Naive thymus-derived CD8-positive, alpha-beta T cell (primary cell): ENCODE data around the gene ING4. TPM values are rescaled to one million over a fixed set of nuclear protein-coding genes. Genes with fewer than 3 reads are reported as not detected.

Source experiments
- ATAC-seq, 2 donors: fragments of 150-1000 bp; cut with Tn5 transposase in 1 of 2; sonication (Bioruptor Pico), chemical (Tn5 transposase) in 1 of 2; 1 replicate in 1 of 2; 2 replicates in 1 of 2; pipeline ENCODE4 v1.10.0; 2021; ENCODE audit warnings: mild to moderate bottlenecking in 2 of 2, moderate library complexity in 2 of 2
- POLR2A ChIA-PET: fragments of 350-600 bp; sonication (Branson Sonifier 250); formaldehyde crosslinking; loops from one replicate; lab custom pipeline; 2021; ENCODE audit warnings: antibody characterized with exemption; lab: Charles Lee
- DNase-seq, 10 donors: peaks; one replicate each; pipeline versions ENCODE4 v3.0.0 to v3.0.0-alpha.2; 2020 to 2022
- H3K27ac Mint-ChIP-seq, 10 donors: one replicate each; pipeline ENCODE4 v1.8.0; 2020 to 2022; ENCODE audit warnings: mild to moderate bottlenecking in 10 of 10, mixed read lengths in 10 of 10, moderate library complexity in 4 of 10, inconsistent platforms in 1 of 10
- H3K27me3 Mint-ChIP-seq, 5 donors: one replicate each; pipeline ENCODE4 v1.8.0; 2021 to 2022; ENCODE audit warnings: mixed read lengths in 5 of 5
- H3K36me3 Mint-ChIP-seq, 3 donors: one replicate each; pipeline ENCODE4 v1.8.0; 2020 to 2022; ENCODE audit warnings: mixed read lengths in 3 of 3, mild to moderate bottlenecking in 2 of 3, inconsistent platforms in 1 of 3
- H3K4me1 Mint-ChIP-seq, 4 donors: one replicate each; pipeline ENCODE4 v1.8.0; 2021 to 2022; ENCODE audit warnings: mixed read lengths in 4 of 4
- H3K4me3 Mint-ChIP-seq, 10 donors: one replicate each; pipeline ENCODE4 v1.8.0; 2020 to 2022; ENCODE audit warnings: mild to moderate bottlenecking in 10 of 10, mixed read lengths in 10 of 10, moderate library complexity in 6 of 10, inconsistent platforms in 1 of 10
- H3K9me3 Mint-ChIP-seq, 9 donors: one replicate each; pipeline ENCODE4 v1.8.0; 2020 to 2022; ENCODE audit warnings: mixed read lengths in 9 of 9, mild to moderate bottlenecking in 3 of 9, inconsistent platforms in 1 of 9, moderate library complexity in 1 of 9
- polyA plus RNA-seq, 3 donors: library from polyadenylated mRNA; unstranded; fragments of 300-500 nt; fragmentation: Illumina TruSeq; gene quantifications; one replicate each; pipeline ENCODE4 v1.2.3, GENCODE V29; 2021
- total RNA-seq, 8 experiments: library from RNA in 2 of 8; stranded (reverse) in 2 of 8; gene quantifications; one replicate each; pipeline ENCODE4 v1.2.3 and lab custom pipeline; 2021 to 2026

The ING4 gene
- total and polyA plus RNA-seq, 5 experiments from 2014 or later, result 81.2 to 99.6 (median 90.6) TPM

DNA sequence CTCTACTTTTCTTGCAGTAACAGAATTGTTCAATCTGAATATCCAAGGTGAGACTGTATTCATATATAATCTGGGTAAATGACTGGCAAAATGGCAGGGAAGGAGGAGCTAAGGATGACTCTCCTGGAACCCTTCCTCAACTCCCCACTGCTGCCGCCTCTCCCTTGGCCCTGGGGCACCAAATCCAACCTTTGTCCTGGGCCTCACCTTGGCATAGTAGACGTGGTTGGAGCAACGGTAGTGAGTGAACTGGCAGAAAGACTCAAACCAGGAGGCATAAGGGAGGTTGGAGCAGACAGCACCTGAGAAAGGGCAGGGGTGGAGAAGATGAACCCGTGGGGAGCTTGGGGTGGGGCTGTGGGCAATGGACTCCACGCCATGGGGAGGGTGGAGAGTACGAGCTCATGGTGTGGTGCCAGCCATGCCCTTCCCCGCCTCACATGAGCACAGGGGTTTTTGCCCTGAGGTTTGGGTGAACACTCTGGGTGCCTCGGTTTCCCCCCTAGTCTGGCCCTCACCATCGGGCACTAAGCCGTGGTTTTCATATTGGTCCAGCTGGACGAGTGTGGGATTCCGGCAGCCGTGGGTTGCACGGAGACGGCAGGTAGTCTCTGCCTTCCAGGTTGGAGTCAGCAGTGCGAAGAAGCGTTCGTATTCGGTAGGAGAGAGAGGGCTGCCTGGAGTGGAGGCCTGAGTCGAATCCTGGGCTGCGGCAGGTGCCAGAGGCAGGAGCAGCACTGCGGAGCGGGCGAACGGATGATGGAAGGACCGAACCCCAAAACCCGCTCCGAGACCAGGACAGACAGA is 16.4 kb downstream of the ING4 start:
- POLR2A ChIA-PET, result interaction anchor here (0.7 to 5.3 kb wide), 5 partner anchors 11 to 25 kb away, joined by 3 to 30 read pairs (median 5); partner anchors contain the start of gene LPAR5
- peaks cover 14 to 38% (median 25%) of the 10 kb centered on the region in 4 donors for H3K4me1 Mint-ChIP-seq
- peaks cover 14 to 39% (median 19%) of the 10 kb centered on the region in 3 donors for H3K36me3 Mint-ChIP-seq
- H3K4me3 Mint-ChIP-seq, result peak overlapping the region; percentile 69 to 86 (median 78)
- DNase-seq (no peak), ATAC-seq (peak in 1 of 2 donors; percentile 31)
- no peaks in the 10 kb centered on the region for H3K27me3 Mint-ChIP-seq
- peaks cover 0 to 17% (median 5%) of the 10 kb centered on the region in 9 donors for H3K9me3 Mint-ChIP-seq
- H3K27ac Mint-ChIP-seq, result peak overlapping the region in 7 of 10 donors; percentile 25 to 87 (median 63)

GRCh38 chr12:6644903-6645302 is 18.0 kb downstream of the ING4 start:
- no peak for DNase-seq
- H3K27ac Mint-ChIP-seq, result peak overlapping the region in 2 of 10 donors; percentile 9 to 60

DNA sequence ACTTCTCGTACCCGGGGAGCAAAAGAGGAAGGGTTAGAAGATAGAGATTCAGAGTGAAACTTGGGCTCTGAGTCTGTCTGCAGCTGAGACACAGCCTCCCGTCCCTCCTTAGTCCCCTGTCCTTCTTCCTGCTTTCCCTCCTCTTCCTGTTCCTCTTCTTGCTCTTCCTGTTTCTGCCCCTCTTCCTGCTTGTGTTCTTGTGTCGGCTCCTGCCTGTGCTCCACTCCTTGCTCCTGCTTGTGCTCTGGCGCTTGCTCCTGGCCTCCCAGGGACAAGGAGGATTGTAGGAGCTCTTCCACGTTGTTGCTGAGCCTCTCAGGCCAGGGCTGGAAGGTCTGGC is 18.7 kb downstream of the ING4 start:
- peak overlapping the region in 4 of 10 donors; percentile 9 to 68 (median 30) for H3K27ac Mint-ChIP-seq
- DNase-seq (no peak), ATAC-seq (no peak)
- H3K4me3 Mint-ChIP-seq, result peak overlapping the region in 3 of 10 donors; percentile 12 to 69 (median 25)
- peaks cover 0 to 17% (median 5%) of the 10 kb centered on the region in 9 donors for H3K9me3 Mint-ChIP-seq
- peaks cover 14 to 19% (median 19%) of the 10 kb centered on the region in 3 donors for H3K36me3 Mint-ChIP-seq
- H3K27me3 Mint-ChIP-seq, result no peaks in the 10 kb centered on the region
- POLR2A ChIA-PET, result interaction anchor here (0.7 to 5.3 kb wide), 6 partner anchors 9 to 39 kb away, joined by 4 to 30 read pairs (median 6); partner anchors contain the start of gene LPAR5
- peaks cover 14 to 44% (median 25%) of the 10 kb centered on the region in 4 donors for H3K4me1 Mint-ChIP-seq

More at GRCh38 chr12:6644903-6645302, 18.0 kb downstream of the ING4 start:
- Mint-ChIP-seq H3K27me3 (no peaks in the 10 kb centered on the region), H3K4me1 (peaks cover 14 to 41% (median 25%) of the 10 kb centered on the region in 4 donors), H3K36me3 (peaks cover 14 to 23% (median 19%) of the 10 kb centered on the region in 3 donors), H3K4me3 (peak overlapping the region in 2 of 10 donors; percentile 29 to 69), H3K9me3 (peaks cover 0 to 17% (median 5%) of the 10 kb centered on the region in 9 donors)
- POLR2A ChIA-PET, result interaction anchor here (0.6 to 5.3 kb wide), 6 partner anchors 10 to 39 kb away, joined by 4 to 30 read pairs (median 4); partner anchors contain the start of gene LPAR5
- no peak for ATAC-seq

DNA sequence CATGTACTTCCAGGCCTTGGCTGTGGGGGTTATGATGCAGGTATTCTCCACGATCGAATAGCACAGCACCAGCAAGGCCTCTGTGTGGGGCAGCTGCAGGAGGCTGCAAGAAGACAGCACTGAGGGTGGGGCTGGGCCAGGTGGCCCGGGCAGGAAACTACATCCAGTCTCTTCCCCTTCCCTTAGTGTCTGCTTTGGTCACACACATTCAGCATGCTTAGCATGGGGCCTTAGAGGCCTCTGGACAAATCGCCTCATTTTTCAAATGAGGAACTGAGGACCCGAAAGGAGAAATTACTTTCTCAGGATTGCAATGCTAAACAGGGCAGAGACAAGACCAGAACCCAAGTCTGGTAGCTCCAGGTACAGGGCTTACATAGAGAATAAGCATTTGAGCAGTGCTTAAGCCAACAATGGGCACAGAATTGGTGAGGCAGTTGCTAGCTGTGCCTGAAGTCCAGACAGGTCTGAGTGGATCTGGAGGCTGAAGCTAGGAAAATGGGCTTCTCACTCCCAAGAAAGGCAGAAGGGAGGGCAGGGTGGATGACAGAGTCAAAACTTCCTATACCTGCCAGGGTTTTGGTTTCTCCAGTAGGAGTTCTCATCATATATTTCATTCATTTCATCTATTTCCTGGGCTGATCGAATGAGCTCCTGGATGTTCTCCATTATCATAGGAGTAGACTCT is 19.2 kb downstream of the ING4 start:
- Mint-ChIP-seq H3K9me3 (peaks cover 0 to 17% (median 5%) of the 10 kb centered on the region in 9 donors), H3K36me3 (peaks cover 14 to 19% (median 19%) of the 10 kb centered on the region in 3 donors), H3K4me3 (peak overlapping the region in 1 of 10 donors; percentile 25), H3K4me1 (peaks cover 14 to 49% (median 25%) of the 10 kb centered on the region in 4 donors), H3K27ac (peak overlapping the region in 2 of 10 donors; percentile 40 to 44), H3K27me3 (no peaks in the 10 kb centered on the region)
- ATAC-seq (no peak), DNase-seq (no peak)
- POLR2A ChIA-PET, result interaction anchor here (0.5 to 5.3 kb wide), 7 partner anchors 9 to 46 kb away, joined by 3 to 30 read pairs (median 4); partner anchors contain the start of genes LPAR5 and ZNF384

GRCh38 chr12:6641131-6641530 is 21.8 kb downstream of the ING4 start:
- Mint-ChIP-seq H3K4me3 (no peak overlapping the region), H3K36me3 (peaks cover 11 to 19% (median 14%) of the 10 kb centered on the region in 3 donors), H3K4me1 (peaks cover 18 to 61% (median 23%) of the 10 kb centered on the region in 4 donors), H3K27ac (peak overlapping the region in 1 of 10 donors; percentile 42), H3K27me3 (no peaks in the 10 kb centered on the region), H3K9me3 (peaks cover 0 to 17% (median 5%) of the 10 kb centered on the region in 9 donors)
- ATAC-seq, result no peak
- no peak for DNase-seq
- POLR2A ChIA-PET, result interaction anchor here (2.0 kb wide), 1 partner anchor 21 kb away, joined by 5 read pairs; no protein-coding TSS in a partner anchor

DNA sequence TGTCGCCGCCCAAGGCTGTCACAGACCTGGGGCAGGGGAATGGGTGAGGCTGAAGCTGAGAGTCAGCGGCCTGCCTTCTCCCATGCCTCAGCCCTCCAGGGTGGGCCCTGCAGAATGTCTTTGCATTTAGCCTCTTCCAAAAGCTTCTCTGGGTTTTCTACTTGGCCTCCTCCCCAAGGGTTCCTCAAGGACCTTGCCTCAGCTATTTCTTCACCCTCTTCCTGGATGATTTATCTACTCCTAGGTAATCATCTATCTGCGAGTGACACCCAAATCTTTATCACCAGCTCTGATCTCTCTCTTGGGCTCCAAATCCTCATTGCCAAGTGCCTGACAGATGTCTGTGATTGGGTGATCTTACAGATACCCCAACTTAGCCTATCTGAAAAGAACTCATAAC is 22.4 kb downstream of the ING4 start:
- no peak overlapping the region for H3K4me3 Mint-ChIP-seq
- DNase-seq, result no peak
- no peak for ATAC-seq
- peak overlapping the region in 1 of 10 donors; percentile 42 for H3K27ac Mint-ChIP-seq
- peaks cover 23 to 66% (median 28%) of the 10 kb centered on the region in 4 donors for H3K4me1 Mint-ChIP-seq
- H3K27me3 Mint-ChIP-seq, result no peaks in the 10 kb centered on the region
- H3K9me3 Mint-ChIP-seq, result peaks cover 0 to 17% (median 5%) of the 10 kb centered on the region in 9 donors
- peaks cover 11 to 19% (median 14%) of the 10 kb centered on the region in 3 donors for H3K36me3 Mint-ChIP-seq
- POLR2A ChIA-PET, result interaction anchor here (1.2 to 2.0 kb wide), 2 partner anchors 11 to 20 kb away, joined by 3 to 5 read pairs; no protein-coding TSS in a partner anchor

GRCh38 chr12:6639151-6639801 is 23.6 kb downstream of the ING4 start:
- peak overlapping the region in 1 of 10 donors; percentile 78 for H3K27ac Mint-ChIP-seq

GRCh38 chr12:6638305-6638704 is 24.6 kb downstream of the ING4 start:
- no peak for DNase-seq
- H3K9me3 Mint-ChIP-seq, result peaks cover 0 to 6% (median 0%) of the 10 kb centered on the region in 9 donors
- POLR2A ChIA-PET, result interaction anchor here (0.7 kb wide), 1 partner anchor 10 kb away, joined by 3 read pairs; no protein-coding TSS in a partner anchor
- peaks cover 3 to 7% (median 6%) of the 10 kb centered on the region in 3 donors for H3K36me3 Mint-ChIP-seq
- peak overlapping the region in 6 of 10 donors; percentile 4 to 79 (median 64) for H3K27ac Mint-ChIP-seq
- peaks cover 19 to 64% (median 35%) of the 10 kb centered on the region in 4 donors for H3K4me1 Mint-ChIP-seq
- no peaks in the 10 kb centered on the region for H3K27me3 Mint-ChIP-seq
- ATAC-seq, result no peak
- H3K4me3 Mint-ChIP-seq, result peak overlapping the region in 2 of 10 donors; percentile 18 to 42

More at GRCh38 chr12:6639151-6639801, 23.6 kb downstream of the ING4 start:
- POLR2A ChIA-PET, result interaction anchor here (1.2 to 2.0 kb wide), 2 partner anchors 9 to 19 kb away, joined by 3 to 5 read pairs; no protein-coding TSS in a partner anchor
- Mint-ChIP-seq H3K36me3 (peaks cover 8 to 17% (median 12%) of the 10 kb centered on the region in 3 donors), H3K4me1 (peaks cover 19 to 66% (median 31%) of the 10 kb centered on the region in 4 donors), H3K4me3 (no peak overlapping the region), H3K9me3 (peaks cover 0 to 14% (median 3%) of the 10 kb centered on the region in 9 donors), H3K27me3 (no peaks in the 10 kb centered on the region)
- DNase-seq, result no peak
- ATAC-seq, result no peak

GRCh38 chr12:6635856-6636531 is 26.9 kb downstream of the ING4 start, which contains the start of gene LPAR5:
Gene LPAR5 (minus strand): TSS chr12:6635959. CDS start chr12:6621248, 14,711 bp downstream.
- no peaks in the 10 kb centered on the region for H3K27me3 Mint-ChIP-seq
- H3K27ac Mint-ChIP-seq, result peak within 1 kb of the TSS; percentile 83 to 100 (median 93)
- peak; percentile 43 to 58 for ATAC-seq
- peak in 5 of 10 donors; percentile 34 to 53 (median 42) for DNase-seq
- H3K4me1 Mint-ChIP-seq, result peaks cover 33 to 82% (median 58%) of the 10 kb centered on the region in 4 donors
- H3K36me3 Mint-ChIP-seq, result no peaks in the 10 kb centered on the region
- POLR2A ChIA-PET, result interaction anchor here (0.6 to 3.5 kb wide), 16 partner anchors 9 to 313 kb away, joined by 3 to 38 read pairs (median 5); partner anchors contain the start of genes ACRBP, CHD4, COPS7A and RNU7-1
- peak within 1 kb of the TSS; percentile 75 to 91 (median 83) for H3K4me3 Mint-ChIP-seq
- H3K9me3 Mint-ChIP-seq, result no peaks in the 10 kb centered on the region

GRCh38 chr12:6635375-6635855 is 27.5 kb downstream of the ING4 start:
- H3K9me3 Mint-ChIP-seq, result no peaks in the 10 kb centered on the region
- peaks cover 37 to 85% (median 64%) of the 10 kb centered on the region in 4 donors for H3K4me1 Mint-ChIP-seq
- peak in 8 of 10 donors; percentile 25 to 84 (median 44) for DNase-seq
- H3K27ac Mint-ChIP-seq, result peak overlapping the region; percentile 83 to 100 (median 93)
- POLR2A ChIA-PET, result interaction anchor here (0.6 to 3.5 kb wide), 21 partner anchors 8 to 314 kb away, joined by 3 to 38 read pairs (median 4); partner anchors contain the start of genes ACRBP, CHD4, COPS7A and GAPDH
- no peaks in the 10 kb centered on the region for H3K36me3 Mint-ChIP-seq
- peak; percentile 34 to 69 for ATAC-seq
- no peaks in the 10 kb centered on the region for H3K27me3 Mint-ChIP-seq
- peak overlapping the region; percentile 75 to 91 (median 83) for H3K4me3 Mint-ChIP-seq
